Neural cell (in vitro differentiated cells): ENCODE data around the gene LRRC10B. TPM values are rescaled to one million over a fixed set of nuclear protein-coding genes. Genes with fewer than 3 reads are reported as not detected.

Experiments
- H2AFZ ChIP-seq: fragments of 200-600, 300-800 bp; sonication (generic), shearing (Covaris generic); 2 replicates; pipeline ENCODE4 v1.6.0; 2014; ENCODE audit warnings: low read depth, mild to moderate bottlenecking, antibody characterized with exemption, low read length, moderate library complexity
- H3F3A ChIP-seq: fragments of 200-600 bp; shearing (Covaris generic); 2 replicates; pipeline ENCODE4 v1.6.1; 2016; ENCODE audit warnings: mild to moderate bottlenecking, moderate library complexity, mixed read lengths, antibody characterized with exemption, low read length; ENCODE audit not compliant: insufficient read depth, poor library complexity, severe bottlenecking
- H3K27ac ChIP-seq: fragments of 200-600, 300-800 bp; sonication (generic), shearing (Covaris generic); 2 replicates; pipeline ENCODE4 v1.5.1; 2014; ENCODE audit warnings: mild to moderate bottlenecking, low read length, moderate library complexity
- H3K27me3 ChIP-seq: fragments of 300-800, 200-600 bp; sonication (generic), shearing (Covaris generic); 2 replicates; pipeline ENCODE4 v1.6.0; 2014; ENCODE audit warnings: mild to moderate bottlenecking, low read depth, low read length, moderate library complexity; ENCODE audit not compliant: insufficient read depth
- H3K36me3 ChIP-seq: fragments of 300-800, 200-600 bp; sonication (generic), shearing (Covaris generic); 2 replicates; pipeline ENCODE4 v1.5.1; 2014; ENCODE audit warnings: mild to moderate bottlenecking, antibody characterized with exemption, low read length, moderate library complexity; ENCODE audit not compliant: insufficient read depth
- H3K4me2 ChIP-seq: fragments of 300-800, 200-600 bp; sonication (generic), shearing (Covaris generic); 2 replicates; pipeline ENCODE4 v1.6.0; 2014; ENCODE audit warnings: mild to moderate bottlenecking, low read length
- H3K4me3 ChIP-seq: fragments of 300-800, 200-600 bp; sonication (generic), shearing (Covaris generic); 2 replicates; pipeline ENCODE4 v1.5.1; 2014; ENCODE audit warnings: mild to moderate bottlenecking, low read length, moderate library complexity
- H3K79me2 ChIP-seq: fragments of 200-600 bp; shearing (Covaris generic); replicated peaks from 2 replicates; pipeline ENCODE4 v1.6.0; 2014; ENCODE audit warnings: mild to moderate bottlenecking, low read length, moderate library complexity; ENCODE audit not compliant: insufficient read depth
- H3K9ac ChIP-seq: fragments of 300-800, 200-600 bp; sonication (generic), shearing (Covaris generic); 2 replicates; pipeline ENCODE4 v1.6.1; 2016; ENCODE audit warnings: mild to moderate bottlenecking, low read length, mixed read lengths
- H3K9me2 ChIP-seq: fragments of 200-600 bp; shearing (Covaris generic); 2 replicates; pipeline ENCODE4 v1.6.1; 2016; ENCODE audit warnings: mild to moderate bottlenecking, low read length, mixed read lengths; ENCODE audit not compliant: insufficient read depth
- H3K9me3 ChIP-seq: fragments of 200-600, 300-800 bp; sonication (generic), shearing (Covaris generic); 2 replicates; pipeline ENCODE4 v1.6.1; 2016; ENCODE audit warnings: mild to moderate bottlenecking, mixed run types, low read length, moderate library complexity, mixed read lengths
- H4K20me1 ChIP-seq: fragments of 200-600 bp; shearing (Covaris generic); 2 replicates; pipeline ENCODE4 v1.6.1; 2016; ENCODE audit warnings: mild to moderate bottlenecking, mixed run types; ENCODE audit not compliant: insufficient read depth
- EP300 ChIP-seq: fragments of 450-650 bp; conservative IDR thresholded peaks from 2 replicates; pipeline ENCODE4 v1.6.1; 2014; ENCODE audit warnings: antibody characterized with exemption, mild to moderate bottlenecking, moderate library complexity; ENCODE audit not compliant: poor library complexity, severe bottlenecking
- EZH2 ChIP-seq: fragments of 200-600, 300-800 bp; shearing (Covaris generic), sonication (generic); IDR thresholded peaks from 2 replicates; pipeline ENCODE4 v1.6.1; 2014; ENCODE audit warnings: antibody characterized with exemption, low read length, borderline replicate concordance, mild to moderate bottlenecking; ENCODE audit not compliant: insufficient read depth, poor library complexity, severe bottlenecking
- MXI1 ChIP-seq: fragments of 450-650 bp; conservative IDR thresholded peaks from 2 replicates; pipeline ENCODE4 v1.6.1; 2014; ENCODE audit warnings: antibody characterized with exemption, mild to moderate bottlenecking; ENCODE audit not compliant: poor library complexity, severe bottlenecking
- POLR2AphosphoS5 ChIP-seq: IDR thresholded peaks from 2 replicates; pipeline ENCODE4 v1.6.1; 2012
- RAD21 ChIP-seq: fragments of 450-650 bp; conservative IDR thresholded peaks from 2 replicates; pipeline ENCODE4 v1.6.1; 2014; ENCODE audit warnings: antibody characterized with exemption, mild to moderate bottlenecking, moderate library complexity
- SMC3 ChIP-seq: fragments of 450-650 bp; conservative IDR thresholded peaks from 2 replicates; pipeline ENCODE4 v1.6.1; 2014; ENCODE audit warnings: antibody characterized with exemption, mild to moderate bottlenecking, moderate library complexity; ENCODE audit not compliant: poor library complexity
- TAF1 ChIP-seq: IDR thresholded peaks from 2 replicates; pipeline ENCODE4 v1.6.1; 2012; ENCODE audit warnings: low read depth
- polyA plus RNA-seq: library from polyadenylated mRNA; depleted of rRNA; stranded (reverse); fragments of >200 nt; gene quantifications from 2 replicates; pipeline ENCODE4 v1.2.3, GENCODE V29; 2014
- TF ChIP-seq, protein P1 (sequence below): IDR thresholded peaks from 2 replicates; pipeline ENCODE4 v1.6.1; 2012; ENCODE audit warnings: borderline replicate concordance
- TF ChIP-seq, protein P2 (sequence below): fragments of 450-650 bp; IDR thresholded peaks from 2 replicates; pipeline ENCODE4 v1.5.1; 2014; ENCODE audit warnings: antibody characterized with exemption, mild to moderate bottlenecking, moderate library complexity; ENCODE audit not compliant: poor library complexity, severe bottlenecking

The LRRC10B gene
- polyA plus RNA-seq, 1 donor from 2014 or later: 12.4 TPM

GRCh38 chr11:61539831-61540357, 31.3 kb downstream of the LRRC10B start:
- TF ChIP-seq, protein P1, sequence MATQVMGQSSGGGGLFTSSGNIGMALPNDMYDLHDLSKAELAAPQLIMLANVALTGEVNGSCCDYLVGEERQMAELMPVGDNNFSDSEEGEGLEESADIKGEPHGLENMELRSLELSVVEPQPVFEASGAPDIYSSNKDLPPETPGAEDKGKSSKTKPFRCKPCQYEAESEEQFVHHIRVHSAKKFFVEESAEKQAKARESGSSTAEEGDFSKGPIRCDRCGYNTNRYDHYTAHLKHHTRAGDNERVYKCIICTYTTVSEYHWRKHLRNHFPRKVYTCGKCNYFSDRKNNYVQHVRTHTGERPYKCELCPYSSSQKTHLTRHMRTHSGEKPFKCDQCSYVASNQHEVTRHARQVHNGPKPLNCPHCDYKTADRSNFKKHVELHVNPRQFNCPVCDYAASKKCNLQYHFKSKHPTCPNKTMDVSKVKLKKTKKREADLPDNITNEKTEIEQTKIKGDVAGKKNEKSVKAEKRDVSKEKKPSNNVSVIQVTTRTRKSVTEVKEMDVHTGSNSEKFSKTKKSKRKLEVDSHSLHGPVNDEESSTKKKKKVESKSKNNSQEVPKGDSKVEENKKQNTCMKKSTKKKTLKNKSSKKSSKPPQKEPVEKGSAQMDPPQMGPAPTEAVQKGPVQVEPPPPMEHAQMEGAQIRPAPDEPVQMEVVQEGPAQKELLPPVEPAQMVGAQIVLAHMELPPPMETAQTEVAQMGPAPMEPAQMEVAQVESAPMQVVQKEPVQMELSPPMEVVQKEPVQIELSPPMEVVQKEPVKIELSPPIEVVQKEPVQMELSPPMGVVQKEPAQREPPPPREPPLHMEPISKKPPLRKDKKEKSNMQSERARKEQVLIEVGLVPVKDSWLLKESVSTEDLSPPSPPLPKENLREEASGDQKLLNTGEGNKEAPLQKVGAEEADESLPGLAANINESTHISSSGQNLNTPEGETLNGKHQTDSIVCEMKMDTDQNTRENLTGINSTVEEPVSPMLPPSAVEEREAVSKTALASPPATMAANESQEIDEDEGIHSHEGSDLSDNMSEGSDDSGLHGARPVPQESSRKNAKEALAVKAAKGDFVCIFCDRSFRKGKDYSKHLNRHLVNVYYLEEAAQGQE: no peak
- TF ChIP-seq EZH2 (no peak), RAD21 (no peak), EP300 (no peak), POLR2AphosphoS5 (no peak), MXI1 (no peak), SMC3 (no peak), TAF1 (no peak)
- TF ChIP-seq, protein P2, sequence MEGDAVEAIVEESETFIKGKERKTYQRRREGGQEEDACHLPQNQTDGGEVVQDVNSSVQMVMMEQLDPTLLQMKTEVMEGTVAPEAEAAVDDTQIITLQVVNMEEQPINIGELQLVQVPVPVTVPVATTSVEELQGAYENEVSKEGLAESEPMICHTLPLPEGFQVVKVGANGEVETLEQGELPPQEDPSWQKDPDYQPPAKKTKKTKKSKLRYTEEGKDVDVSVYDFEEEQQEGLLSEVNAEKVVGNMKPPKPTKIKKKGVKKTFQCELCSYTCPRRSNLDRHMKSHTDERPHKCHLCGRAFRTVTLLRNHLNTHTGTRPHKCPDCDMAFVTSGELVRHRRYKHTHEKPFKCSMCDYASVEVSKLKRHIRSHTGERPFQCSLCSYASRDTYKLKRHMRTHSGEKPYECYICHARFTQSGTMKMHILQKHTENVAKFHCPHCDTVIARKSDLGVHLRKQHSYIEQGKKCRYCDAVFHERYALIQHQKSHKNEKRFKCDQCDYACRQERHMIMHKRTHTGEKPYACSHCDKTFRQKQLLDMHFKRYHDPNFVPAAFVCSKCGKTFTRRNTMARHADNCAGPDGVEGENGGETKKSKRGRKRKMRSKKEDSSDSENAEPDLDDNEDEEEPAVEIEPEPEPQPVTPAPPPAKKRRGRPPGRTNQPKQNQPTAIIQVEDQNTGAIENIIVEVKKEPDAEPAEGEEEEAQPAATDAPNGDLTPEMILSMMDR: no peak
- no peaks in the 10 kb centered on the region for H3K9me3 ChIP-seq
- H3K4me3 ChIP-seq: no peak overlapping the region
- no peaks in the 10 kb centered on the region for H3K9me2 ChIP-seq
- no peaks in the 10 kb centered on the region for H3F3A ChIP-seq
- H3K36me3 ChIP-seq: no peaks in the 10 kb centered on the region
- no peak overlapping the region for H3K9ac ChIP-seq
- no peak overlapping the region for H3K27ac ChIP-seq
- no peaks in the 10 kb centered on the region for H3K79me2 ChIP-seq
- H3K27me3 ChIP-seq: no peaks in the 10 kb centered on the region
- no peak overlapping the region for H2AFZ ChIP-seq
- H4K20me1 ChIP-seq: no peaks in the 10 kb centered on the region
- H3K4me2 ChIP-seq: no peak overlapping the region

DNA sequence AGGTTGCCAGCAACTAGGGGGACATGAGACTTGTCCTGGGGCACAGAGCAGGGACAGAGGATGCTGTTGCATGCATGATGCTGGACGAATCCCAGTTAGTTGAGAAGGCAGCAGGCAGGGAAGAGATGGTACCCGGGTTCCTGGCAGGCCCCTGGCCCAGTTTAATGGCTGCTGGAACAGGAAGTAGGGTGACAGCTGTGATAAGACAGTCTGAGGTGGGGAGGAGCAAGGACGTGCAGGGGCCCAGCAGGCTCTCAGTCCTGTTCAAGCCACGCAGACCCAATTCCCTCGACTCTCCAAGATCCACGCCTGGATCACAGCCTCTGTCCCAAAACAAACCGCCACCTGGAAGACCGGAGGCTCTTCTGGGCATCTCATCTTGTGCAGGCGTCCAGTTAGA, 32.0 kb downstream of the LRRC10B start:
- no peak overlapping the region for H2AFZ ChIP-seq
- no peaks in the 10 kb centered on the region for H3K36me3 ChIP-seq
- no peak for TF ChIP-seq POLR2AphosphoS5
- TF ChIP-seq, protein P1: no peak
- no peak for TF ChIP-seq MXI1
- TF ChIP-seq SMC3: no peak
- TF ChIP-seq RAD21: no peak
- TF ChIP-seq, protein P2: no peak
- TF ChIP-seq EP300: no peak
- TF ChIP-seq TAF1: no peak
- TF ChIP-seq EZH2: no peak
- no peaks in the 10 kb centered on the region for H3K9me3 ChIP-seq
- H3K9me2 ChIP-seq: no peaks in the 10 kb centered on the region
- H3K4me3 ChIP-seq: no peak overlapping the region
- H3K27ac ChIP-seq: no peak overlapping the region
- H3K4me2 ChIP-seq: no peak overlapping the region
- H4K20me1 ChIP-seq: no peaks in the 10 kb centered on the region
- H3K79me2 ChIP-seq: no peaks in the 10 kb centered on the region
- H3F3A ChIP-seq: no peaks in the 10 kb centered on the region
- H3K27me3 ChIP-seq: no peaks in the 10 kb centered on the region
- no peak overlapping the region for H3K9ac ChIP-seq
